HG03066 (cell line): ENCODE data around the gene PRMT9.
A peak's percentile ranks its signal among the peaks of the same experiment; 100 is the strongest.

Experiments used
- ATAC-seq: cut with Tn5 transposase; IDR thresholded peaks from one replicate; pipeline ENCODE4 v1.9.1; 2021; ENCODE audit warnings: low read depth; ENCODE audit not compliant: unreplicated experiment

Gene PRMT9

GRCh38 chr4:147625733-147626132 lies 58.2 kb downstream of the PRMT9 start:
- ATAC-seq: no peak

- ATAC-seq: no peak
These were observed 63.6 kb downstream of the PRMT9 start for GRCh38 chr4:147620315-147620714.

- peak; percentile 12 for ATAC-seq
These were observed 65.9 kb downstream of the PRMT9 start for GRCh38 chr4:147617841-147618691.

- ATAC-seq: peak; percentile 99
These were observed 66.7 kb downstream of the PRMT9 start, which contains the start of gene TMEM184C for GRCh38 chr4:147617173-147617840. TMEM184C (plus strand) TSS chr4:147617397; CDS start chr4:147617957, 560 bp downstream.

- ATAC-seq: peak; percentile 4
These were observed 67.2 kb downstream of the PRMT9 start for GRCh38 chr4:147616849-147617172.

GRCh38 chr4:147610686-147611085 lies 73.3 kb downstream of the PRMT9 start:
- ATAC-seq: no peak

- no peak for ATAC-seq
These were observed 76.5 kb downstream of the PRMT9 start for GRCh38 chr4:147607471-147607870.

GRCh38 chr4:147605499-147605898 lies 78.5 kb downstream of the PRMT9 start:
- ATAC-seq: no peak

- no peak for ATAC-seq
These were observed 84.2 kb downstream of the PRMT9 start for GRCh38 chr4:147599769-147600168.

GRCh38 chr4:147599206-147599605 lies 84.8 kb downstream of the PRMT9 start:
- no peak for ATAC-seq

- no peak for ATAC-seq
These were observed 86.4 kb downstream of the PRMT9 start for GRCh38 chr4:147597561-147597960.

GRCh38 chr4:147596981-147597380 lies 87.0 kb downstream of the PRMT9 start:
- ATAC-seq: no peak

- ATAC-seq: no peak
These were observed 87.6 kb downstream of the PRMT9 start for GRCh38 chr4:147596377-147596776.

- ATAC-seq: no peak
These were observed 89.4 kb downstream of the PRMT9 start for GRCh38 chr4:147594578-147594977.

- no peak for ATAC-seq
These were observed 89.9 kb downstream of the PRMT9 start for GRCh38 chr4:147594107-147594506.

- ATAC-seq: no peak
These were observed 92.9 kb downstream of the PRMT9 start for GRCh38 chr4:147591106-147591505.

- no peak for ATAC-seq
These were observed 93.6 kb downstream of the PRMT9 start for GRCh38 chr4:147590249-147590920.

GRCh38 chr4:147589586-147589985 lies 94.4 kb downstream of the PRMT9 start:
- ATAC-seq: no peak
